ENCODE measurements around the gene PRIMA1. TPM values are rescaled to one million over a fixed set of nuclear protein-coding genes. Genes with fewer than 3 reads are reported as not detected.

The PRIMA1 gene
- total RNA-seq, 1 donor, result not detected

DNA sequence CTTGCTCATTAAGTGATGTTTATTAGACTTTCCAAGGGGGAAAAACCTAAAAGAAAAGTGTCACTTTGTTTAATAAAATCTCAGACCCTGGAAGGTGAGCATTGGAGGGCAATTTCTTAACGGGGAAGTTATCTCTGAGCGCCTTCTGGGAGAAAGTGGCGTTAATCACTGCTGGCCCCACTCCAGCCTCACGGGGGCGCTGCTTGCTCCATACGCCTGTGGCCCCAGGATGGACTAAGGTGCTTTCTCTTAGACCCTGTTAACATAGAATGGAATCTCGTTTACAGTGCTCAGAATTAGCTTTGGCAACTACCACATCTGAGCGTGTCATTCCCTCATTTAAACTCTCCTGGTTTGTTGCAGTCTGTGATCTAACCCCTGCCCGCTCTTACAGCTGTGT lies 16.4 kb upstream of the PRIMA1 start:
- Histone ChIP-seq H3K9me3 (ENCODE audit: low read depth, low read length) (no peaks in the 10 kb centered on the region), H3K27me3 (ENCODE audit: insufficient read depth, low read length) (no peaks in the 10 kb centered on the region), H3K4me1 (ENCODE audit: insufficient read depth, low read length) (no peaks in the 10 kb centered on the region), H3K4me3 (ENCODE audit: low read length) (no peak overlapping the region)

DNA sequence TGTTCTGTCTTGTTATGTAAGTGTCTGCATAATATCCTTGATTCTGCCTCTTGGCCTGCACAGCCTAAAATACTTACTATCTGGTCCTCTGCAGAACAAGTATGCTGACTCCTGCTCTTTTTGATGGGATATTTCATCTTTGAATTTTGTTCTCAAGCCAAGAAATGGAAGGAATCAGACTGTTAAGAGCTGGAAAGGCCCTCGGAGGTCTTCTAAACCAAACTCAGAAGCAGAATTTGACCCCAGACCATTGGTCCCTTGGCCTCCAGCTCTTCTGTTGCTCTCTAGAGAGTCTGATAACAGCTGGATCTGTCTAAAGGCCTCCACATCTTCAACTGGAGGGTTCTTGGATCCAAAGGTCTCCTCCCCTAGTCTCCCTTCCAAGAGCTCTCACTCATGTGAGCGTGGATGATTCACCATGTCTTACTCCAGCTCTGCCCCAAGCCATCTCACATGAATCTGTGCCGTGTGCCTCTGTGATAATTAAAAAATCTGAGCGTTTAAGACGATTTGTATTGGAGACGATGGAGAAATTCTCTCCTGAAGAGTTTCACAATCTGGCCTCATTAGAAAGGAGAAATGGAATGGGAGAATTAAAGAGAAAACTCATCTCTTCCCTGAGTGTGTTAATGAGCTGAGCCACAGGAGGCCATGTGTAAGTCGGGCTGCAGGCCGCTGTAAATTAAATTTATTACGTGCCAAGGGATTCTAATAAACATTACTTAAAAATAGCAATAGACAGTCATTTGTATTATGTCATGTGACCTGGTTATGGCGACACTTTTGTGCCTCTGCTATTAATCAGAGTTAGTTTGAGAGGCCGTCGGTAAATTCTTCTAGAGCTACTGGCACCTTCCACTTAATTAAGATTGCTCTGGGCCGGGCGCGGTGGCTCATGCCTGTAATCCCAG lies 15.4 kb upstream of the PRIMA1 start:
- Histone ChIP-seq H3K4me3 (ENCODE audit: low read length) (no peak overlapping the region), H3K27me3 (ENCODE audit: insufficient read depth, low read length) (no peaks in the 10 kb centered on the region), H3K4me1 (ENCODE audit: insufficient read depth, low read length) (no peaks in the 10 kb centered on the region), H3K9me3 (ENCODE audit: low read depth, low read length) (no peaks in the 10 kb centered on the region)

DNA sequence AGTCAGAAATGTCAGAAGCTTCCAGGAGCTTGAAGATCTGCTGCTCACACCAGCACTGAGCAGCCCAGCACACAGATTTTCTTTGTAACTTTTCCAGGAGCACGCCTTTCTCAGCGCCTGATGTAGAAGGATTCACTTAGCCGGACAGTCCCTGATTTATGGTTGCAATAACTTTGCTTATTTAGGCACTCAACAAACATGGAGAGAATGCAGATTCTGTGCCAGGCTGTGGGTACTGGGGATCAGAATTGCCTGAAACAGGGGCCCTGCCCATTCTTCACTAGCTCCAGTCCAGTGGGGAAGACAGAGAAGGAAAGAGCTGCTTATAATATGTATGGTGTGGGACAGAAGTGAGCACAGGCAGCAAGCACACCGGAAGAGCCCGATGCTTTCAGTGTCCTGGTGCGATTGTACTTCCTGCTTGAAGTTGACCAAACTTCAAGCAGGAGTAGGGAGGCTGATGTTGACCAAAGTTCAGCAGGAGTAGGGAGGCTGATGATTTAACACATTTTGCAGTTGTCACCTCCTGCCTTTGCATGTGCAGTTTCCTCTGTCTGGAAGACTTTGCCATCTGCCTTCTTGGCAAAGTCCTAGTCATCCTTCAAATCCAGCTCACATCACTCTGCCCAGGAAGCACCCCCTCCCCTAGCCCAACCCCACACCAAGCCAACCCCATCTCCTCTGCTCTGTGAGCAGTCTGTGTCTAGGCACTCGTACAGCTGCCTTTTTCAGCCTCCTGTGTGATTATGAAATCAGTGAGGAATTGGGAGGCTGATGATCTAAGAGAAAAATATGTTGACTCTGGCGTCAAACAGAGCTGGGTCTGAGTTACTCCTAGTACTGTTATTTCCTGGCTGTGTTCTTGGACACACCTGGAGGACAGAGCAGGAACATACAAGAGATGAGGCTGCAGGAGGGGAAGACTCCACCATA lies 12.0 kb upstream of the PRIMA1 start:
- Histone ChIP-seq H3K4me1 (ENCODE audit: insufficient read depth, low read length) (no peaks in the 10 kb centered on the region), H3K9me3 (ENCODE audit: low read depth, low read length) (no peaks in the 10 kb centered on the region), H3K4me3 (ENCODE audit: low read length) (no peak overlapping the region), H3K27me3 (ENCODE audit: insufficient read depth, low read length) (no peaks in the 10 kb centered on the region)

DNA sequence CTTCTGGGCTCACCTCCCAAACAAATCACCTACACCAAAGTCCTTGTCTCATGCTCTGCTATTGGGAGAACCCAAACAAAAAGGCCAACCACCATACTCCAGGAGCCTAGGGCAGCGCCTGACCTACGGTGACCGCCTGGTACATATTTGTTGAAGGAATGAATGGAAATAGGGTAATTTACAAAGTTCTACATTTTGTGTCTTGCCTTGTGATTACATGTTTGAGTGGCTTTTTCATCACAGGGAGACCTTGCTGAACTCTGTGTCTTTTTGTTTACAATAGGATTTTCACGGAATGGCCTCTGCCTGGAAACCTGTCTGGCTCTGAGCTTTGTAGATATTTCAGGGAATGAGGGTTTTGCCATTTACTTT lies 11.3 kb upstream of the PRIMA1 start:
- no peaks in the 10 kb centered on the region for H3K9me3 ChIP-seq (ENCODE audit: low read depth, low read length)
- H3K4me3 ChIP-seq (ENCODE audit: low read length), result no peak overlapping the region
- H3K4me1 ChIP-seq (ENCODE audit: insufficient read depth, low read length), result no peaks in the 10 kb centered on the region
- H3K27me3 ChIP-seq (ENCODE audit: insufficient read depth, low read length), result no peaks in the 10 kb centered on the region

DNA sequence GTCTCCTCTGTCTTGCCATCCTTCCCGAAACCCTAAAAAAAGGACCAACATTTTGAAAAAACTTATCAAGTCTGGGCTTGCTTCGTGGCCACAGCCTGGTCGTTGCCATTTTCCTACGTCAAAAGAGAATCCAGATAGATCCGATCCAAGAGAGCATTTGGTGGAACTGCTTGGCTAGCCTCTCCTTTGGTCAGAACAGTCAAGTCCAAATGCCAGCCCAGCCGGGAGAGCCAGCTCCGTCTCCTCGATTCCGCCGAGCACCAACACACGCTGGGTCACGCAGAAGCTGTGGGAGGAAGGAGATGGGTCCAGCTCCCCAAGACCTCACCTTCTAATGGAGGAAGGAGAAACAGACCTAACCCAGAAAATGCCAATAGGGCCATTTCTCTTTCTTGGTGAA lies 9.3 kb upstream of the PRIMA1 start:
- Histone ChIP-seq H3K27me3 (ENCODE audit: insufficient read depth, low read length) (no peaks in the 10 kb centered on the region), H3K4me1 (ENCODE audit: insufficient read depth, low read length) (no peaks in the 10 kb centered on the region), H3K9me3 (ENCODE audit: low read depth, low read length) (no peaks in the 10 kb centered on the region), H3K4me3 (ENCODE audit: low read length) (no peak overlapping the region)

DNA sequence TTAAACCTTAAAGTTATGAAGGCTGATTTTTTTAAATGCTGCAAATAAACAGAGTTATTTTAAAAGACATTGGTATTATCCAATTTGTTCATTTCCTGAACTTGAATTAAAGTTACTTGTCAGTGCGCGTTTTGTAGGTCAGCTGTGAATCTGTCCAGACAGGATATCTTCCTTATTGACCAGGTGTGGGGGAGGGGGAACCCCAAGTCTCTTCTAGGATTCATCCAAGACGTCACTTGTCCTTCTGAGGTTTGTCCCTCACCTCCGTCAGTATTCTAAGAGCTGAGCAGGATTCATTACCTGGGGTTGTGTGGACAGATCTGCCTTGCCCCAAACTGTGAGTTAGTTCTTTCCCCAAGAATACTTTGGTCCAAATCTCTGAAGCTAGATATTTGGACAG lies 8.8 kb upstream of the PRIMA1 start:
- no peaks in the 10 kb centered on the region for H3K27me3 ChIP-seq (ENCODE audit: insufficient read depth, low read length)
- no peak overlapping the region for H3K4me3 ChIP-seq (ENCODE audit: low read length)
- no peaks in the 10 kb centered on the region for H3K9me3 ChIP-seq (ENCODE audit: low read depth, low read length)
- no peaks in the 10 kb centered on the region for H3K4me1 ChIP-seq (ENCODE audit: insufficient read depth, low read length)

GRCh38 chr14:93794756-93795155 lies 6.5 kb upstream of the PRIMA1 start:
- Histone ChIP-seq H3K4me1 (ENCODE audit: insufficient read depth, low read length) (no peaks in the 10 kb centered on the region), H3K4me3 (ENCODE audit: low read length) (no peak overlapping the region)

GRCh38 chr14:93793555-93794324 lies 5.5 kb upstream of the PRIMA1 start:
- Histone ChIP-seq H3K4me1 (ENCODE audit: insufficient read depth, low read length) (no peaks in the 10 kb centered on the region), H3K9me3 (ENCODE audit: low read depth, low read length) (no peaks in the 10 kb centered on the region), H3K4me3 (ENCODE audit: low read length) (no peak overlapping the region), H3K27me3 (ENCODE audit: insufficient read depth, low read length) (peaks cover 21% of the 10 kb centered on the region)

More at GRCh38 chr14:93794756-93795155, 6.5 kb upstream of the PRIMA1 start:
- Histone ChIP-seq H3K9me3 (ENCODE audit: low read depth, low read length) (no peaks in the 10 kb centered on the region), H3K27me3 (ENCODE audit: insufficient read depth, low read length) (peaks cover 13% of the 10 kb centered on the region)

GRCh38 chr14:93792391-93792790 lies 4.1 kb upstream of the PRIMA1 start:
- Histone ChIP-seq H3K4me1 (ENCODE audit: insufficient read depth, low read length) (no peaks in the 10 kb centered on the region), H3K27me3 (ENCODE audit: insufficient read depth, low read length) (peaks cover 27% of the 10 kb centered on the region), H3K9me3 (ENCODE audit: low read depth, low read length) (no peaks in the 10 kb centered on the region), H3K4me3 (ENCODE audit: low read length) (no peak overlapping the region)

GRCh38 chr14:93790966-93791365 lies 2.7 kb upstream of the PRIMA1 start:
- Histone ChIP-seq H3K4me1 (ENCODE audit: insufficient read depth, low read length) (no peaks in the 10 kb centered on the region), H3K4me3 (ENCODE audit: low read length) (no peak overlapping the region), H3K27me3 (ENCODE audit: insufficient read depth, low read length) (peaks cover 35% of the 10 kb centered on the region), H3K9me3 (ENCODE audit: low read depth, low read length) (no peaks in the 10 kb centered on the region)

DNA sequence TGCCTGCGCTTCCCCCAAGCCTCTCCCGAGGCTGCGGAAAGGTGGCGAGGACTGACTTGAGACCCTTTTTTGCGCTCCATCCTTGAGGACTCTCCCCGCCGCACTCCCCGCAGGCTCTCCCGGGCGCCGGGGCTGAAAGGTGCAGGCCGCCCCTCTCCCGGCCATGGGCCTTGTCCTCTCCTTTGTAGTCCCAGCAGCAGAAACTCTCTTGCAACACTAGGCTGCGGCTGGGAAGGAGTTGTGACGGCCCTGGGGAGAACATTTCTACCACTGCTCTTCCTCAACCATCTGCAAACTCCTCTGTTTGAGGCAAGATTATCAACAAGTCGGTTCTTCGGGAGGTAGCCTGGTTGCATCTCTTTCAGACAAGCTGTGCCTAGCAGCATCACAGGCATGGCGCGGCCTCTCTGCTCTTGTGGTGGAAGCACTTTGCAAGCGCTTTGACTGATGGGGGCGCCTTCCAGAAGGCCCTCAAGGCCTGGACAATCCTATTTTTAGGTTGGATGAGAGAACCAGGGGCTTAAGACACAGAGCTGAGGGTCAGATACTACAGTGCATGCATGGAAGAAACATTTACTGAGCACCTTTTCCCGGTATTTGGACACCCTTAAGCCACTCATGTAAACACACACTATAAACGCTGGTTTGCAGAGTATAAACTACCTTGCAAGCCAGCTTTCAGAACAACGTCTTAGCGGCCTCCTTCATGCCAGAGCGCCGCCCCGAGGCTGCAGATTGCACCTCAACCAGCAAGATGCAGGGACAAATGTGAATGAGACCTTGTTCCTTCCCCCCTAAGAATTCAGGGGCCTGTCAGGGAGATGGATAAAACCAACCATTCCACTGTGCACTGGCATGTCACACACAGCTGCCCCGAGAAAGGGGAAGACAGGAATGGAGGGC lies 1.2 kb upstream of the PRIMA1 start:
- Histone ChIP-seq H3K9me3 (ENCODE audit: low read depth, low read length) (no peaks in the 10 kb centered on the region), H3K4me3 (ENCODE audit: low read length) (no peak overlapping the region), H3K4me1 (ENCODE audit: insufficient read depth, low read length) (no peaks in the 10 kb centered on the region), H3K27me3 (ENCODE audit: insufficient read depth, low read length) (peaks cover 35% of the 10 kb centered on the region)

GRCh38 chr14:93788543-93789227 lies 400 bp upstream of the PRIMA1 start:
- Histone ChIP-seq H3K9me3 (ENCODE audit: low read depth, low read length) (no peaks in the 10 kb centered on the region), H3K4me3 (ENCODE audit: low read length) (no peak overlapping the region), H3K27me3 (ENCODE audit: insufficient read depth, low read length) (peaks cover 35% of the 10 kb centered on the region), H3K4me1 (ENCODE audit: insufficient read depth, low read length) (no peaks in the 10 kb centered on the region)

- Histone ChIP-seq H3K4me1 (ENCODE audit: insufficient read depth, low read length) (no peaks in the 10 kb centered on the region), H3K4me3 (ENCODE audit: low read length) (no peak overlapping the region), H3K27me3 (ENCODE audit: insufficient read depth, low read length) (peaks cover 35% of the 10 kb centered on the region), H3K9me3 (ENCODE audit: low read depth, low read length) (no peaks in the 10 kb centered on the region)
Measured at GRCh38 chr14:93787465-93788292, 606 bp downstream of the PRIMA1 start.
